T-cell (primary cell): ENCODE results near the gene SRGAP2B. TPM values are rescaled to one million over a fixed set of nuclear protein-coding genes. Genes with fewer than 3 reads are reported as not detected.
"Not testable (repeated sequence)": the region's sequence is repeated elsewhere in the genome, so short reads cannot be mapped to it uniquely, and the experiment has no call there.

Experiments
- ATAC-seq, 4 experiments: fragments of 200-7000 bp in 3 of 4; fragments of 150-1000 bp in 1 of 4; cut with Tn5 transposase; replicated peaks in 1 of 4; 1 replicate in 3 of 4; 2 replicates in 1 of 4; pipeline ENCODE4 v1.10.0; 2021; ENCODE audit warnings: moderate library complexity in 3 of 4, mild to moderate bottlenecking in 2 of 4, moderate number of reproducible peaks in 1 of 4
- CTCF ChIA-PET, 2 donors: fragments of 300-600 bp; sonication (Branson Sonifier 250); formaldehyde crosslinking; loops; one replicate each; lab custom pipeline; 2022; ENCODE audit warnings: antibody characterized with exemption in 2 of 2; lab: Charles Lee
- POLR2A ChIA-PET, 2 donors: fragments of 300-600 bp; sonication (Branson Sonifier 250); formaldehyde crosslinking; loops; one replicate each; lab custom pipeline; 2022; ENCODE audit warnings: antibody characterized with exemption in 2 of 2; lab: Charles Lee
- DNase-seq, 35 experiments: peaks; one replicate each; pipeline versions ENCODE4 v3.0.0 to v3.0.0-alpha.2; 2013 to 2023
- H3K27ac ChIP-seq: one replicate; pipeline ENCODE4 v1.5.1; 2013; ENCODE audit warnings: low read length
- H3K27me3 ChIP-seq, 2 experiments: replicated peaks in 1 of 2; 1 replicate in 1 of 2; 2 replicates in 1 of 2; pipeline versions ENCODE4 v1.6.1 to v1.7.0; 2013; ENCODE audit warnings: low read length in 1 of 2, mixed read lengths in 1 of 2; ENCODE audit not compliant: control insufficient read depth in 2 of 2, insufficient read depth in 2 of 2; ENCODE audit errors: extremely low read depth in 1 of 2
- H3K36me3 ChIP-seq, 2 donors: 1 replicate in 1 of 2; 2 replicates in 1 of 2; pipeline versions ENCODE4 v1.6.1 to v1.7.0; 2013; ENCODE audit warnings: low read length in 1 of 2; ENCODE audit not compliant: control insufficient read depth in 2 of 2, insufficient read depth in 1 of 2; ENCODE audit errors: extremely low read depth in 1 of 2
- H3K4me1 ChIP-seq, 2 experiments: 1 replicate in 1 of 2; 2 replicates in 1 of 2; pipeline versions ENCODE4 v1.6.1 to v1.7.0; 2013; ENCODE audit warnings: low read length in 2 of 2, mixed read lengths in 1 of 2; ENCODE audit not compliant: insufficient read depth in 2 of 2, control insufficient read depth in 1 of 2; ENCODE audit errors: extremely low read depth in 1 of 2
- H3K4me3 ChIP-seq, 2 donors: 1 replicate in 1 of 2; 2 replicates in 1 of 2; pipeline versions ENCODE4 v1.5.1 to v1.7.0; 2013; ENCODE audit warnings: mild to moderate bottlenecking in 2 of 2, low read length in 1 of 2, moderate library complexity in 1 of 2; ENCODE audit not compliant: control insufficient read depth in 1 of 2; ENCODE audit errors: extremely low read depth in 1 of 2
- H3K9me3 ChIP-seq: 2 replicates; pipeline ENCODE4 v1.7.0; 2013
- H3K27ac Mint-ChIP-seq, 2 donors: one replicate each; pipeline ENCODE4 v1.8.0; 2020 to 2021; ENCODE audit warnings: mild to moderate bottlenecking in 2 of 2, mixed read lengths in 2 of 2
- H3K27me3 Mint-ChIP-seq, 2 donors: one replicate each; pipeline ENCODE4 v1.8.0; 2021 to 2022; ENCODE audit warnings: mixed read lengths in 2 of 2
- H3K36me3 Mint-ChIP-seq: one replicate; pipeline ENCODE4 v1.8.0; 2021; ENCODE audit warnings: mixed read lengths
- H3K4me1 Mint-ChIP-seq, 3 donors: one replicate each; pipeline ENCODE4 v1.8.0; 2020 to 2022; ENCODE audit warnings: mixed read lengths in 3 of 3, mild to moderate bottlenecking in 1 of 3
- H3K4me3 Mint-ChIP-seq, 3 donors: one replicate each; pipeline ENCODE4 v1.8.0; 2020 to 2022; ENCODE audit warnings: mild to moderate bottlenecking in 3 of 3, mixed read lengths in 3 of 3, moderate library complexity in 3 of 3
- H3K9me3 Mint-ChIP-seq, 3 donors: one replicate each; pipeline ENCODE4 v1.8.0; 2020 to 2022; ENCODE audit warnings: mixed read lengths in 3 of 3
- WGBS: methylation state at CpG from one replicate; pipeline ENCODE4 v1.1.5; 2013; ENCODE audit warnings: missing lambda C conversion rate; ENCODE audit not compliant: insufficient coverage; 5-methylcytosine and 5-hydroxymethylcytosine counted together
- total RNA-seq, 35 experiments: library from RNA in 6 of 35; stranded (reverse) in 6 of 35; fragments of 120-200 nt in 1 of 35; gene quantifications; one replicate each; pipeline versions ENCODE4 v1.2.1 to v1.2.4 and lab custom pipeline; 2013 to 2026

SRGAP2B gene
- total RNA-seq, 5 donors from 2014 or later (not counting 1 experiment from before 2014, with no cell fraction given) = 9.3 to 24.9 (median 21.8) TPM

DNA sequence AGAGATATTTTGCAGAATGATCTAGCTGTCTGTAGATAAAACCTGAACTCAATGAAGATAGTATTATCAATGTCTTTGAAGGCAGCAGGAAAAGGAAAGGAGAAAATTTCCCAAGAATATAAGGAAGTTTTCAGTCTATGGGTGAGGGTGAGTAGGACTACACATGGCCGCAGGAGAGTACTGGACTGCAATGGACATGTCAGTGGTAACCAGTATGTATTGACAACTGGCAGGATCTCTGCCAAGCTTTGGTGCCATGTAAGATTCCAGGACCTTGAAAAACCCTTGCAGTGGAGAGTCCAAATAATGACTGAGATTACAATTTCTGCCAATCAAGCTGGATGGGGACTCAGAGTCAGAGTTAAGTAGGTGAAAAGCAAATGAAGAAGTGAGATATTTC lies 30.0 kb upstream of the SRGAP2B start:
- H3K36me3 Mint-ChIP-seq, POLR2A ChIA-PET, H3K27ac Mint-ChIP-seq, DNase-seq, H3K4me1 ChIP-seq, ATAC-seq, CTCF ChIA-PET, H3K27ac ChIP-seq, H3K27me3 Mint-ChIP-seq, H3K4me3 ChIP-seq, H3K36me3 ChIP-seq, H3K9me3 ChIP-seq, H3K27me3 ChIP-seq, H3K4me3 Mint-ChIP-seq, H3K9me3 Mint-ChIP-seq, H3K4me1 Mint-ChIP-seq: not testable (repeated sequence)
- no CpG with 5 or more reads among the region's 1 CpG for WGBS

DNA sequence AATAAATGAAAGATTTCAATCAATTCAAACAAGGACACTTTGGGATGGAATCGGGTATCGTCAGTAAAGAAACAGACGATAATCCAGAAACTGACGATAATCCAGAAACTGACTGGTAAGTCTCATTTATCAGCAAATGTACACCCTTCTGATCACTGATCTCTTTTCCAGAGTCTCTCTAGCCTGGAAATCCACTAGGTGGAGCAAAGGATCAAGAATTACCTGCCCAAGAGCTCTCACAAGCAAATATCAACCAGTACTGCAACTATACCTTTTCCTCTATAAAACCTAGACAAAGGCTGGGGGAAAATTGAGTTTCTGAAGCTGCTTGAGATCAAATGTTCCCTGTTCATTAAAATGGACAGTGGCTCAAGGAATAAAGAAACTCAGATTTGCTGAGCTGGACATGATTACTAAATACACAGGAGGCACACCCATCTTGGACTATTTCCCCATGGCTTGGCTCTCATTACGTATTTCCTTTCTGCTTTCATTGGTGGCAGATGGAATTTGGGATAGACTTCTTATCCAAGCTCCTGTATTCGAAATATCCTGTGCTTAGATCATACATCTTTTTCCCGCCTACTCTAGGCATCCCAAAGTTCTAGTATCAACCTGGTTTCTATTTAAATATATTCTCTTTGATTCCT lies 29.0 kb upstream of the SRGAP2B start:
- H3K27me3 ChIP-seq, H3K4me3 Mint-ChIP-seq, H3K4me3 ChIP-seq, H3K9me3 Mint-ChIP-seq, H3K27ac Mint-ChIP-seq, H3K4me1 ChIP-seq, H3K9me3 ChIP-seq, POLR2A ChIA-PET, CTCF ChIA-PET, H3K27me3 Mint-ChIP-seq, H3K4me1 Mint-ChIP-seq, H3K36me3 ChIP-seq, DNase-seq, H3K36me3 Mint-ChIP-seq, H3K27ac ChIP-seq: not testable (repeated sequence)
- no CpG with 5 or more reads among the region's 7 CpGs for WGBS
- peak in 1 of 4 experiments; percentile 53 for ATAC-seq

DNA sequence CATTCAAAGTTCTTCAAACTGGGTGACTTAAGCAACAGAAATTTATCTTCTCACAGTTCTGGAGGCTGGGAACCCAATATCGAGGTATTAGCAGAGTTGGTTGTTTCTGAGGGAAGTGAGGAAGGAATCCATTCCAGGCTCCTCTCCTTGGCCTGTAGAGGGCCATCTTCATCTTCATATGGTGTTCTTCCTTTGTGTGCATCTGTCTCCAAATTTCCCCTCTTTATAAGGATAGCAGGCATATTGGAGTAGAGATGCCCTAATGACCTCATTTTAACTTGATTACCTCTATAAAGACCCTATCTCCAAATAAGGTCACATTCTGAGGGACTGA lies 27.9 kb upstream of the SRGAP2B start:
- H3K4me1 ChIP-seq, H3K9me3 Mint-ChIP-seq, H3K36me3 Mint-ChIP-seq, H3K27me3 Mint-ChIP-seq, H3K27me3 ChIP-seq, H3K4me3 ChIP-seq, H3K4me3 Mint-ChIP-seq, H3K36me3 ChIP-seq, DNase-seq, H3K9me3 ChIP-seq, H3K27ac ChIP-seq, CTCF ChIA-PET, ATAC-seq, POLR2A ChIA-PET, H3K4me1 Mint-ChIP-seq, H3K27ac Mint-ChIP-seq: not testable (repeated sequence)
- no CpG with 5 or more reads among the region's 1 CpG for WGBS

DNA sequence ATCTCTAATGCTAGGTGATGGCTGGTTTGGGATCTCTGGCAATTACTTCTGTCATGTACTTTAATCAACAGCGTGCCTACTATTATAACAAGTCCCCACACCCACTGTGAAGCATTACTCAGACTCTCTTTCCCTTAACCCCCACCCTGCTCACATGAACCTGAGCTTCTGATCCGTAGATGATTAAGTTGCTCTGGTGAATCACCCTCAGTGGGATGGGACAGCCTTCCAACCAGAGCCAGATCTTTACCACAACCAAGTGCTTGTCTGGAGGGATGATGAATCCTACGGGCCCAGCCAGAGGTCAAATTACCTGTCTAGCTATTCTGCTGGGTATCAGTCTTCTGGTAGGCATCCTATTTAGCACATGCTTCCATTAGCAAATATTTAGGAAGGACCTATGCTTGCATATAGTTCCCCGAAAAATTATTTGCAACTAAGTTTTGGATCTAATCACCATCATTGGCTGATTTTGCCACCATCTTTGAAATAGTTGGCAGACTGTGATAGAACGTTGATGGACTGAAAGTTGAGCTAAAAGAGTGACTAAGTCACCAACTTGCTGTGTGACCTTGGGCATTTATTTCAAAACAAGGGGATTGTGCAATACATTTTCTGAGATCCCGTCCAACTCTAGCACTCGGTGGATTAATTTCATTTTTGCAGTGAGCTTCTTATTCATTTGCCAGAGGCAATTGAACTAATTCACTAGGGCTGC lies 27.4 kb upstream of the SRGAP2B start:
- CTCF ChIA-PET, H3K4me3 ChIP-seq, H3K4me3 Mint-ChIP-seq, DNase-seq, H3K4me1 Mint-ChIP-seq, H3K27me3 Mint-ChIP-seq, H3K9me3 Mint-ChIP-seq, H3K36me3 Mint-ChIP-seq, H3K4me1 ChIP-seq, H3K27ac ChIP-seq, H3K36me3 ChIP-seq, POLR2A ChIA-PET, H3K27me3 ChIP-seq, ATAC-seq, H3K27ac Mint-ChIP-seq, H3K9me3 ChIP-seq: not testable (repeated sequence)
- WGBS = no CpG with 5 or more reads among the region's 7 CpGs

DNA sequence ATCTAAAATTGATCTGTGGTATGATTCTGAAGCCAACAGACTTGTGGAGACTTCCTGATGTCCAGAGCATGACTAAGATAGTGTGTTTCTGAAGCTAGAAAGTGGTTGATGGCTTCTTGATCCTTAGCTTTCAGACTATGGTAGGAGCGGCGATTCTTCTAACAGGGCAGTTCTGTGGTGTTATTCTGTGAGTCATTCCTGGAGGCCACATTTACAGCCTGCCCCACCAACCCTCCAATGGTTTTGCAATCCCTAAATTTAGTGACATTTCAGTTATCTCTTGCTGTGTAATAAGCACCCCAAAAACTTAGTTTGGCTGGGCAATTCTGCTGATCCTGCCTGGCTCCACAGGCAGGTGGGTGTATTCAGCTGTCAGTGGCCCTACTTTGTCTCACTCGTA lies 24.7 kb upstream of the SRGAP2B start:
- CTCF ChIA-PET, POLR2A ChIA-PET, DNase-seq, H3K27me3 ChIP-seq, H3K4me3 Mint-ChIP-seq, H3K9me3 ChIP-seq, H3K4me1 Mint-ChIP-seq, H3K27ac Mint-ChIP-seq, H3K27ac ChIP-seq, H3K27me3 Mint-ChIP-seq, H3K4me1 ChIP-seq, H3K36me3 ChIP-seq, H3K9me3 Mint-ChIP-seq, ATAC-seq, H3K4me3 ChIP-seq, H3K36me3 Mint-ChIP-seq: not testable (repeated sequence)
- WGBS = no CpG with 5 or more reads among the region's 3 CpGs

DNA sequence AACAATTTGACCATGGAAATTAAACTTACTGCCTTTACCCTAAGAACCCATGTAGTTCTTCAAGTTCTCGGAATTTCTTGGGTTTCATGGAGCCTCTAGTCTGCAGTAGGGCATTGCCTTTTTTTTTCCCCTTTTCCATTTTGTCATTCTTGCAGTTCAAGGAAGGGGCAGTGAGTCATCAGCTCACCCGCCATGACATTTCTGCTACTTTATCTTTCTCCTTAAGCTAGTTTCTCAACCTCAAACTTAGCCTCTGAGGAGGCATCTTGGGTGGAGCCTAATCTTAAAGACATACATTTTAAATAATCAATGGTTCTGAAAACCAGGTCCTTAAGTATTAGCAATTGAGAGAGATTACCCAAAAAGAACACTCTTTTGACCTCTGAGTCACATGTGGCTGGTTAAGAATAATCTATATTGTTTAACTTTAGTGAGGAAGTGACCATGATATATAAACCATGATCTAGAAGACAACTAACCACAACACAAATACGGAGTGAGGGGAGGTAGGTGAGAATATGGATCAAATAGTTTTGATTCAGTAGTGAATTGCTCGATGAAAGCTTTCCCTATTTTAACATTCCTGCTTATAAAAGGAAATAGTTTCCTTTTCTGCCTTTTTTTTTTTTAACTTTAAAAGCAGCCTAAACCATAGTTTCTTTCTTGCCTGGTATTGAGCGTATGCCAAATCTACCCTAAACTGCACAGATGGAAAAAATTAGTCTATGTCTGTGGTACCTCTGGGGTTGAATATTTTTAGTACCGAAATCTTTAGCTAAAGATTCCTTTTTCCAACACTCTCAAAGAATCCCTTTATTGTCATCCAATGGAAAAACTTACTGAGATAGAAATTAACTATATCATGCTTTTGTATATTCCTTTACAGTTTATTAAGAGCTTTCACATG lies 20.7 kb upstream of the SRGAP2B start:
- ATAC-seq, DNase-seq, H3K9me3 ChIP-seq, H3K4me1 ChIP-seq, H3K36me3 ChIP-seq, H3K4me3 ChIP-seq, H3K36me3 Mint-ChIP-seq, H3K27ac ChIP-seq, H3K4me3 Mint-ChIP-seq, CTCF ChIA-PET, H3K4me1 Mint-ChIP-seq, H3K27ac Mint-ChIP-seq, H3K27me3 ChIP-seq, POLR2A ChIA-PET, H3K27me3 Mint-ChIP-seq, H3K9me3 Mint-ChIP-seq: not testable (repeated sequence)
- no CpG with 5 or more reads among the region's 6 CpGs for WGBS
